Measurements from ENCODE around the gene LZTR1. TPM values are rescaled to one million over a fixed set of nuclear protein-coding genes. Genes with fewer than 3 reads are reported as not detected.

The LZTR1 gene
- total and polyA plus RNA-seq, 2 of the 4 experiments (the other 2 are of a cell fraction): 22.8 to 41.3 TPM

DNA sequence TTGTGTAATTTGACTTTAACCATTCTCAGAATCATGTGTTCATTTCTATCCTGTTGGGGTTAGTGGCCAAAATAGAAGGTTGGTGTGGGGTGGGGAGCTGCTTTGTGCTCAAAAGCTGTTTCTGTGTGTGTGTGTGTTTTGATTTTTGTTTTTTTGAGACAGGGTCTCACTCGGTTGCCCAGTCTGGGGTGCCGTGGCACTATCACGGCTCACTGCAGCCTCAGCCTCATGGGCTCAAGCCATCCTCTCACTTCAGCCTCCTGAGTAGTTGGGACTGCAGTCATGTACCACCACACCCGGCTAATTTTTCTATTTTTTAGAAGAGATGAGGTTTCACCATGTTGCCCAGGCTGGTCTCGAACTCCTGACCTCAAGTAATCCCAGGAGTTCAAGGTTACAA, 33.1 kb upstream of the LZTR1 start:
- H3K4me1 ChIP-seq (ENCODE audit: control insufficient read depth, insufficient read depth, low read length): peaks cover 6% of the 10 kb centered on the region
- TF ChIP-seq FOS (IDR thresholded peaks at IDR 0.05; ENCODE audit: low read depth, low read length): no peak
- no peak for TF ChIP-seq POLR2A (IDR thresholded peaks at IDR 0.05; ENCODE audit: low read depth, low read length)
- TF ChIP-seq MXI1 (IDR thresholded peaks at IDR 0.05; ENCODE audit: borderline replicate concordance, low read depth, low read length): no peak
- no peak for TF ChIP-seq CEBPB (IDR thresholded peaks at IDR 0.05; ENCODE audit: low read depth, low read length)
- no peak for TF ChIP-seq MAZ (IDR thresholded peaks at IDR 0.05; ENCODE audit: borderline replicate concordance, low read depth, low read length)
- TF ChIP-seq USF2 (IDR thresholded peaks at IDR 0.05; ENCODE audit: low read depth, low read length): no peak
- TF ChIP-seq CHD1 (IDR thresholded peaks at IDR 0.05; ENCODE audit: low read depth, low read length): no peak
- TF ChIP-seq, protein P1, sequence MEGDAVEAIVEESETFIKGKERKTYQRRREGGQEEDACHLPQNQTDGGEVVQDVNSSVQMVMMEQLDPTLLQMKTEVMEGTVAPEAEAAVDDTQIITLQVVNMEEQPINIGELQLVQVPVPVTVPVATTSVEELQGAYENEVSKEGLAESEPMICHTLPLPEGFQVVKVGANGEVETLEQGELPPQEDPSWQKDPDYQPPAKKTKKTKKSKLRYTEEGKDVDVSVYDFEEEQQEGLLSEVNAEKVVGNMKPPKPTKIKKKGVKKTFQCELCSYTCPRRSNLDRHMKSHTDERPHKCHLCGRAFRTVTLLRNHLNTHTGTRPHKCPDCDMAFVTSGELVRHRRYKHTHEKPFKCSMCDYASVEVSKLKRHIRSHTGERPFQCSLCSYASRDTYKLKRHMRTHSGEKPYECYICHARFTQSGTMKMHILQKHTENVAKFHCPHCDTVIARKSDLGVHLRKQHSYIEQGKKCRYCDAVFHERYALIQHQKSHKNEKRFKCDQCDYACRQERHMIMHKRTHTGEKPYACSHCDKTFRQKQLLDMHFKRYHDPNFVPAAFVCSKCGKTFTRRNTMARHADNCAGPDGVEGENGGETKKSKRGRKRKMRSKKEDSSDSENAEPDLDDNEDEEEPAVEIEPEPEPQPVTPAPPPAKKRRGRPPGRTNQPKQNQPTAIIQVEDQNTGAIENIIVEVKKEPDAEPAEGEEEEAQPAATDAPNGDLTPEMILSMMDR (conservative IDR thresholded peaks at IDR 0.05; ENCODE audit: low read depth, low read length): no peak
- no peak for TF ChIP-seq BHLHE40 (IDR thresholded peaks at IDR 0.05; ENCODE audit: low read depth, low read length)
- TF ChIP-seq RCOR1 (IDR thresholded peaks at IDR 0.05; ENCODE audit: insufficient replicate concordance, low read length): no peak
- TF ChIP-seq NFE2L2 (IDR thresholded peaks at IDR 0.05; ENCODE audit: low read depth, low read length): no peak
- TF ChIP-seq SMC3 (IDR thresholded peaks at IDR 0.05; ENCODE audit: low read depth, low read length): no peak
- no peak for TF ChIP-seq RAD21 (IDR thresholded peaks at IDR 0.05; ENCODE audit: low read length)
- no peak for TF ChIP-seq RFX5 (IDR thresholded peaks at IDR 0.05; ENCODE audit: low read depth, low read length)
- TF ChIP-seq, protein P2, sequence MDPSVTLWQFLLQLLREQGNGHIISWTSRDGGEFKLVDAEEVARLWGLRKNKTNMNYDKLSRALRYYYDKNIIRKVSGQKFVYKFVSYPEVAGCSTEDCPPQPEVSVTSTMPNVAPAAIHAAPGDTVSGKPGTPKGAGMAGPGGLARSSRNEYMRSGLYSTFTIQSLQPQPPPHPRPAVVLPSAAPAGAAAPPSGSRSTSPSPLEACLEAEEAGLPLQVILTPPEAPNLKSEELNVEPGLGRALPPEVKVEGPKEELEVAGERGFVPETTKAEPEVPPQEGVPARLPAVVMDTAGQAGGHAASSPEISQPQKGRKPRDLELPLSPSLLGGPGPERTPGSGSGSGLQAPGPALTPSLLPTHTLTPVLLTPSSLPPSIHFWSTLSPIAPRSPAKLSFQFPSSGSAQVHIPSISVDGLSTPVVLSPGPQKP (IDR thresholded peaks at IDR 0.05; ENCODE audit: borderline replicate concordance, low read depth, low read length): no peak
- TF ChIP-seq MAFK (IDR thresholded peaks at IDR 0.05; ENCODE audit: low read depth, low read length): no peak
- no peak overlapping the region for H2BK5ac ChIP-seq (ENCODE audit: low read depth, low read length, poor library complexity, severe bottlenecking)
- no peaks in the 10 kb centered on the region for H3K27me3 ChIP-seq (ENCODE audit: control insufficient read depth, insufficient read depth, low read length)
- H3K9ac ChIP-seq (ENCODE audit: low read depth, low read length): no peak overlapping the region
- H2BK15ac ChIP-seq (ENCODE audit: low read depth, low read length): no peak overlapping the region
- no peak overlapping the region for H3K14ac ChIP-seq (replicated peaks; ENCODE audit: low read depth, low read length)
- H3K9me3 ChIP-seq (ENCODE audit: control insufficient read depth, insufficient read depth, low read length): no peaks in the 10 kb centered on the region
- H3K56ac ChIP-seq (ENCODE audit: extremely low read depth, insufficient read depth, low read length): no peak overlapping the region
- in situ Hi-C loops (cut with MboI; ENCODE audit: low sequenced_read_pairs): no loop called here
- ChIA-PET CTCF (no interaction called here), POLR2A (ENCODE audit: unreplicated experiment) (no interaction called here)
- no peak overlapping the region for H2BK120ac ChIP-seq (ENCODE audit: low read depth, low read length)
- H4K5ac ChIP-seq (ENCODE audit: low read depth, low read length): no peak overlapping the region
- H2AK9ac ChIP-seq (replicated peaks; ENCODE audit: low read depth, low read length, poor library complexity): no peak overlapping the region
- H3K4ac ChIP-seq (ENCODE audit: low read depth, low read length): no peak overlapping the region
- H2AFZ ChIP-seq (replicated peaks; ENCODE audit: low read length, poor library complexity): no peak overlapping the region
- BruUV-seq (replicated peaks): no TSS peak
- DNase-seq (no peak), ATAC-seq (ENCODE audit: low read depth) (no peak)
- peaks cover 31 to 94% of the 10 kb centered on the region in 2 experiments for H3K79me1 ChIP-seq (ENCODE audit: low read depth in 1 of 2, low read length in 2 of 2)
- H3K27ac ChIP-seq (ENCODE audit: insufficient read depth, low read length): no peak overlapping the region
- H3K4me3 ChIP-seq (ENCODE audit: insufficient read depth, low read depth, low read length): no peak overlapping the region
- H3K23ac ChIP-seq (ENCODE audit: low read depth, low read length): no peak overlapping the region
- peaks cover 34% of the 10 kb centered on the region for H3K9me1 ChIP-seq (ENCODE audit: insufficient read depth, low read length)
- dilution Hi-C loops (cut with HindIII; ENCODE audit: low sequenced_read_pairs, unreplicated experiment): no loop called here
- no CpG with 5 or more reads among the region's 5 CpGs for WGBS, 2 experiments (ENCODE audit: extremely low coverage in 2 of 2, insufficient read length in 1 of 2)
- no peak overlapping the region for H3K4me2 ChIP-seq (ENCODE audit: low read depth, low read length)
- H4K20me1 ChIP-seq (ENCODE audit: insufficient read depth, low read length): peaks cover 87% of the 10 kb centered on the region
- H4K91ac ChIP-seq (ENCODE audit: insufficient read depth, low read depth, low read length): no peak overlapping the region
- H3K36me3 ChIP-seq (ENCODE audit: control insufficient read depth, insufficient read depth, low read length): peaks cover 36% of the 10 kb centered on the region
- H2AK5ac ChIP-seq (ENCODE audit: low read depth, low read length): no peak overlapping the region
- no peak overlapping the region for H2BK20ac ChIP-seq (ENCODE audit: low read depth, low read length)
- H4K8ac ChIP-seq (ENCODE audit: low read depth in 2 of 2, low read length in 2 of 2): no peak overlapping the region
- intact Hi-C loops (cut with micrococcal nuclease): no loop called here
- H3K18ac ChIP-seq (ENCODE audit: low read depth, low read length): no peak overlapping the region
